ENCODE results near the gene NPAS3.

Gene NPAS3

GRCh38 chr14:33566082-33566481, 627.4 kb downstream of the NPAS3 start:
- no peak for DNase-seq

DNA sequence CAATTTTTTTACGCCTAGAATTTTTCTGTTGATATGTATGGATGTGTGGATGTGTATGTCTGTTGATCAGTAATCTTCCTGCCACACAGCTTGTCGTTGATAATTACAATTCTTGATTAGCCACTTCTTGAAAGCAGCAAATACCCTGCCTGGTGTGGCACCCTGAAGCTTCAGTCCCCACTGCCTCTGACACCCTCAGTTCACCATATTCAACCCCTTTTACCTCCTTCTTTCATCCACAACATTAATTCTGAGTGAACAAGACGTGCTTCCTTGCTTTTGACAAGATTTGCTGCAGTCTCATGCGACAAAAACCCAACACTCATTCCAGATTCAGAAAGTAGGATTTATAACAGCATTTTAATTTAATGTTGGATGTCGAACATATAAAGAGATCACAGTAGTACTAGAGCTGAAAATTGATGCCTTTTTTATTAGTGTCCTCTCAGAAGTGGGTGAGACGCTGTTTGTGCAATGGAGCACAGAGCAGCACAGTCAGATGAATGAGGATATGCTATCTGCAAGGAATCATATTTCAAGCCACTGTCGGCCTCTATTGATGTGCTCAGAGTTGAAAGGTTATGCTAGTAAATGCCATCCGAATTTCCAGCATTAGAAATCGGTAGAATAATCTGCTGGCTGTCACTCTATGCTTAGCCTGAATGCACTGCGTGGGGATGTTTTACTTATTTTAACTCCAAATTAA, 628.5 kb downstream of the NPAS3 start:
- no peak for DNase-seq

DNA sequence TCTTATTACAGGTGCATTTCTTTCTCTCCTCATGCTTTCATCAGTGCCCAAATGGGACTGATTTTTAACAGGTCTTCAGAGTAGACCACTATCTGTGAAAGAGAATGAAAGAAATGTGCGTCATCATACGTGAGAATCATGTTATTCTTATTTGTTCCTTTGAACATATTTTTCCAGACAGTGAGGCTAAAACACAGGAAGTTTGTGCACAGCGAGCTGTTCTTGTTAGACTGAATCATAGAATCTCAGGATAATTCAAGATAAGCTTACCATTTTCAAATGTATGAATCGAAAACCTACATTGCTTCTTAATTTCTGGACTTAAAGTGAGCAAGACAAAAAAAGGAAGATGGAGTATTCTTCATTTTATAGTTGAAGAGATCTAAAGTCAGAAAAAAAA, 629.1 kb downstream of the NPAS3 start:
- DNase-seq: no peak

GRCh38 chr14:33568935-33569579, 630.4 kb downstream of the NPAS3 start:
- DNase-seq: no peak

- DNase-seq: no peak
Observed at GRCh38 chr14:33569821-33570687, 631.4 kb downstream of the NPAS3 start.

- no peak for DNase-seq
Observed at GRCh38 chr14:33570694-33571310, 632.1 kb downstream of the NPAS3 start.

- no peak for DNase-seq
Observed at GRCh38 chr14:33573301-33573880, 634.7 kb downstream of the NPAS3 start.

- DNase-seq: no peak
Observed at GRCh38 chr14:33576014-33576413, 637.3 kb downstream of the NPAS3 start.

- DNase-seq: no peak
Observed at GRCh38 chr14:33578461-33579216, 640.0 kb downstream of the NPAS3 start.

GRCh38 chr14:33580231-33580749, 641.6 kb downstream of the NPAS3 start:
- DNase-seq: no peak

DNA sequence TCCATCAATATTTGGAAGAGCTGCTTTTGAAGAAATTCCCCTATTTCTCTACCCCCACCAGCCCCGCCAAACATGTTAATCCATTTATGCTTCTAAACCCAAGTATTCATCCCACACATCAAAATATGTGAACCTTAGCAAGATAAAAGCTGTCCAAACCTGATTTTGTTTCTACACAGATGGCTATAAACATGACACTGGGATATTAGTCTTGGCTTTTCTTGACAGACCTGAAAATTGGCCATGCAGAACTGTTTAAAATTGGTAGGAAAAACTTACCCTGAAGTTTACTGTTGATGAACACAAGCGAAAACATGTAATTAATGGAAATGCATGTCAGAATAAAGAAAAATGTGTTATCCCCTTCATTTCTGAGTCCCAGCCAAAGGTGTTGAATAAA, 642.2 kb downstream of the NPAS3 start:
- no peak for DNase-seq

DNA sequence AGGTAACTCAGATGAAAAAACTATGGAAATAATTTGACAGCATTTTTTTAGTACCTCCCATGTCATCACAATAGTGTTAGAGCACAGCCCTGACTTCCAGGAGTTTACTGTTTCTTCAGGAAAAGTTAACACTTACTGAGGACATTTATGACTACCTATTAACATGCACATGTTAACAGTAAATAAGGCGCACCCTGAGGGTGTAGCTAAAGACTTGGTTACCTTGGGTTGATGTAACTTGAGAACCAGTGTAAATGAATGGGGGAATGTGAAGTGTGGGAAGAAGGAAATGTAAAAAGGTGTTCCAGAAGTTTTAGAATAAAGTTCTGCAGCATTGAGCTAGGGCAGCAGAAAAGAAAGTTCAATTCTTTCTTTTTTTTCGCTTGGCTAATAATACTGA, 646.0 kb downstream of the NPAS3 start:
- DNase-seq: no peak

GRCh38 chr14:33586806-33587205, 648.1 kb downstream of the NPAS3 start:
- no peak for DNase-seq

DNA sequence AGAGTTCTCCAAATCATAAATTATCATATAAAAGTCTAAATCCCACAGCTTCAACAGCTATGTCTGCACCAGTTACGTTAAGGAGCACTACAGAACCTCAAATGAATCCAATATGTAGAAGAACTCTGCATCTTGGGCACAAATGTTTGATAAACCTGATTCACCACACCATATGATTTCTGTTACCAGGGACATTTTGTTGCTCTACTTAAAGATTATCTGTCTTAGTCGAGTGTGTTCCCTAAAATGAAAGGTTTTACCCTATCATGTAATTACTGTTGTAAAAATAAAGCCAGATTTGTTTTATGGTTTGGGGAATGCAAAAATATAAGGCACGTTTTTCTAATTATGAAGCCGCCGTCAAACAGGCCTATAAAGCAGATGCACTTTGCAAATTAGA, 649.1 kb downstream of the NPAS3 start:
- no peak for DNase-seq

GRCh38 chr14:33588771-33589170, 650.1 kb downstream of the NPAS3 start:
- no peak for DNase-seq

- DNase-seq: no peak
Observed at GRCh38 chr14:33589334-33589733, 650.7 kb downstream of the NPAS3 start.

- DNase-seq: no peak
Observed at GRCh38 chr14:33590891-33591630, 652.4 kb downstream of the NPAS3 start.

DNA sequence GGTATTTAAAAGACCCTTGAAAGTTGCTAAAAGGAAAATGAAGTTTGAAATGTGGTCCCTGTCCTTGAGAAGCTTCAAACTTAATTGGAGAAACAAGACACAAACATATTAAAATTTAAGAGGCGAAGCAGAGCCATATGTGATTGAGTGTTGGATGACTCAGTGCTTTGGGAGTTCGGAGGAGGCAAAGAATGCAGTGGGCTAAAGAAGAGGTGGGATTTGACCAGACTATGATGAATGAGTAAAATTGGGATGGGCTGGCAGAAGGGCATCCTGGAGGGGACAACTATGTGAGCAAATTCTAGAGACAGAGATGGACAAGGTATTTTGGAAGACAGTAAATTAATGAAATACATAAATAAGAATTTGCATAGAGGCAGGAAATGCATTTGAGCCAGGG, 653.6 kb downstream of the NPAS3 start:
- no peak for DNase-seq

DNA sequence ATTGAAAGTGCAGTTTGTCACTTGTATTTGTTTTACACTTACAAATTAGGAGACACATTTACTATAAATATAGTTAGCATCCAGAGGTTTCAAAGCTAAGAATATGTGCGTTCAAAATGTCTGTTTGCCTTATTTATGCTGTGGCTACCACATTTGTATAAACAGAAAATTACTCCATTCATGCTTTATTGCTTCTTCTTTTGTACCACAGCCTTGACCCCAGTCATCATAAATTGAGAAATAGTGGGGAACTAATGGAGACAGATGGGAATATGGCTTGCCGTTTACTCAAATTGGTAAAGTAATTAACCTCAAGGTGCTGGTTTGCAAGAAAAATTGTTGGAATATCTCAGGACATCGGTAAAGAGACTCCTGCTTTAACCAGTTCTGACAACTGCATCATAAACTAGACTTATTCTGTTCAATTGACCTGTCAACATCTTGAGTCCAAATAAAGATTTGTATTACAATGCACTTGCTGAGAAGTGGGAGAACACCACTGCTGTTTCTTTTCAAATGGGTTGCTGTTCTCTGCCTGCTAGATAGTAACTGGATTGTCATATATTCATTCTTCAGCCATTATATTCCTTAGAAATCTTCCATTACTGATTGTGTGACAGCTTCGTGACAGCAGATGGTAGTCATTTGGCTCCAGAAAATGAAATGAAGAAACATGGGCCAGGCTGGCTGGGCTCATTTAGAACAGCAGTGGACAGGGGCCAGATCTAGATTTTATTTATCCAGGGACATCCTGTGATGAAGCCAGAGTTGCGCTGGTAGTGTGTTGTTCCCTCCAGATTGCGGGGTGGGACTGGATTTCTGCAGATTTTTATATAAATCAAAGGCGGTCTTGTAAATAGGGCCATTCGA, 657.8 kb downstream of the NPAS3 start:
- no peak for DNase-seq

DNA sequence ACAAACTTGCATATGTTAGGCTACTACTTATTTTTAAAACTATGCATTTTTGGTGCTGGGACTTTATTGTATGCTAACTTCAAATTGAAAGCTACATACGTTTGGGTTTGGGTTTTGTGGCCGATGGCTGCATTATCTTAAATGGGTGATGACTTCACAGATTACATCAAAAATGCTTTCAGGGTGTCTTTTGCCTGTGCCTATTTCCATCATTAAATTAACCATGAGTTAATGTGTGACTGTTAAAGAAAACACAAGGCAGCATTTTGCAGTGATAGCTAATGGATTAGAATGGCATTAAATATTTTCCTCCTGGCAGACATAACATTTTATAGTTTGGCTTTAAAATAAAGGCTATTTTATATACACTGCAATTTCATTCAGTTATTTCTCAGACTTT, 659.9 kb downstream of the NPAS3 start:
- no peak for DNase-seq
